T-helper 1 cell treated with Interleukin-12 subunit alpha and Interleukin-12 subunit beta and Interleukin-4 antibody, amounts not matched to agents 30 ng/mL and 1 ng/mL, for 36 hours (primary cell): ENCODE measurements around the gene ALG3. TPM values are rescaled to one million over a fixed set of nuclear protein-coding genes. Genes with fewer than 3 reads are reported as not detected.

ENCODE experiments used
- intact Hi-C: fragments of 100-400 bp; cut with micrococcal nuclease; formaldehyde crosslinking; loops from one replicate; pipeline ENCODE4 v1.15.1; 2024
- total RNA-seq: library from RNA; stranded (reverse); gene quantifications from 2 replicates; pipeline ENCODE4 v1.2.3, GENCODE V29; 2022

Gene ALG3
- total RNA-seq, 1 donor from 2014 or later, result 57.4 TPM

DNA sequence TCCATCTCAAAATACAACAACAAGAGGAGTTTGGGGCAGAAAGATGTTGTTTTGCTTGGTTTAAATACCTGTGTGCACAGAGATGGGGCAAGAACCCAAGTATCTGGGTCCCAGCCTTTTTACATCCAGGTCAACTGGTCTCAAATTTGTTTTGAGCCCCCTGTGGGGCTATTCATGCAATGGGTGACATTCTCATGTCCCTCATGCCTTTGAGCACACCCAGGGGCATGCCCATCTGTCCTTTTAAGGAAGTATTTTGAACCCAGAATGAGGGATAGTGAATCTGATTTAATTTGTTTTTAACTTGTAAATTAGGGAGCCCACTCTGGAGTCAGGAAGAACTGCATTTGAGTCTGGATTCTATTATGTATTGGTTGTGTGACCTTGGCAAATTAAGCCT, 47.9 kb downstream of the ALG3 start:
- intact Hi-C loops, result no loop called here

DNA sequence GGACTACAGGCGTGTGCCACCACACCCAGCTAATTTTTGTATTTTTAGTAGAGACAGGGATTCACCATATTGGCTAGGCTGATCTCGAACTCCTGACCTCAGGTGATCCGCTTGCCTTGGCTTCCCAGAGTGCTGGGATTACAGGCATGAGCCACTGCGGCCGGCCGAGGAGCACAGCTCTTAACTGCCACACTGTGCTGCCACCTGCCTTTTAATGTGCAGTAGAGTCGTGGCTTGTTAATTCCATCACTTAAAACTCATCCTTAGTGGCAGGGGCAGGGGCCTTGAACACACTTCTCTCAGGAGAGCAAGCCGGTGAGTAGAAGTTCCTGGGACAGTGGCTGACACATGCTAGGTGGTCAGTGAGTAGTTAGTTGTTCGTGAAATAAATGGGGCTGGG, 50.3 kb downstream of the ALG3 start:
- intact Hi-C loops, result no loop called here

DNA sequence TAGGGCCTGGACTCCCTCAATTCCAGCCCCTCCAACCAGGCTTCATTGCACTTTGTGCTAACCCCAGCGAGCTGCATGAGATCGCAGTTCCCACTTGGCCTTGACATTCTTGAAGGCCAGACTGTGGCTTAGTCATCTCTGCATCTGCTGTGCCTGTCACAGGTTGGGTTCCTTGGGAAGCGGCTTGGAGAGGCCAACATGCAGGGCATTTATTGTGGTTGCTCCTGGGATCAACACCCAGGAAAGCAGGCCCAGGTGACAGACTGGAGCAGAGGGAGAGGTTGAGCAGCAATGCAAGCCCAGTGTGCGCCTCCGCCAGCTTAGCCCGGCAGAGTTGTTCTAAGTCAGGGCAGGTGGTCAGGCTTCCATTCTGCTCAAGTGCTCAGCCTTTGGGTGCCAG, 52.2 kb downstream of the ALG3 start:
- intact Hi-C loops, result no loop called here

DNA sequence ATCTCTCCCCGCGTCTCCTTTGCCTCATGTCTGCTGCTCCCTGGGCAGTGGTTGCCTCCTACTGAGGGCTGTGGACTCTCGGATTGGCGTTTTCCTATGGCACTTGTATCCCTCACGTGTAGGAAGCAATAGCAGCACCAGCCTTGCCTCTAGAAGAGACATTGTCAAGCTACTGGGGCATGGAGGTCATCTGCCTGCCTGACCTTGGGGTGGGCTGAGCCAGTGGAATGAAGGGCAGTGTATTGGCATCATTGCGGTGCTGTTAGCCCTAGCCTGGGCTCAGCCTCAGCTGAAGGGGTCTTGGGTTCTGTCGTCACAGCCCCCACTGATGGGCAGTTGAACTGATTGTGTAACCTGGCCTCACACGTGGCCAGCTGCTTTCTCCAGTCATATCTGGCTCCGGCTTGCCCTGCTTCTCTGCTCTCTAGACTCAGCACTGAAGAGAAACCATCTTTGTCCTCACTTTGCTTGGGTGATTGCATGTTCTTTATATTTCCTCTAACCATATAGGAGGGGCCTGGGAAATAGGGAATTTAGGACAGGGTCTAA, 54.7 kb downstream of the ALG3 start:
- intact Hi-C loops, result no loop called here

DNA sequence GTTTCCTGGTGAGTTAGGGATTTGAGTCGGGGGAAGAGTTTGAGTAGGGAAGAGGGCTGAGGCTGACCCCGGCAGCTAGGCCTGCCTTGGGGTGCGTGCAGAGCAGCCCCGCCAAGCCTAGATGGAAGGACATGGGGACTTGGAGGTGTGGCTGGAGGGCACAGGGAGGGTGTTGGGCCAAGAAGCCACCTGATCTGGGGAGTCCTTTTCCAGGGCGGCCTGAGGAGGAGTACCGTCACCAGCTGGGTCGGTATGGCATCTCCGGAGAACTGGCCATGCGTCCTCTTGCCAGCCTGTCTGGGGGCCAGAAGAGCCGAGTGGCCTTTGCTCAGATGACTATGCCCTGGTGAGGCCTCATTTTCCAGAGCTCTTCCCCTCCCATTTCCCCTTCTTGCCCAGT, 55.9 kb downstream of the ALG3 start:
- intact Hi-C loops, result no loop called here

Other genes starting within 250 kb of the ALG3 start
- gene ABCC5, start 231.1 kb downstream of the ALG3 start, total RNA-seq, result 20.9 and 22.4 TPM in 2 replicates
- gene HTR3D, start 217.2 kb downstream of the ALG3 start, total RNA-seq, result not detected in 2 replicates
- gene HTR3C, start 195.9 kb downstream of the ALG3 start, total RNA-seq, result not detected in 2 replicates
- not detected in 2 replicates for gene HTR3E, start 151.9 kb downstream of the ALG3 start, total RNA-seq
- 57.4 and 58.0 TPM in 2 replicates for gene EIF2B5, start 113.6 kb downstream of the ALG3 start, total RNA-seq
- 41.8 and 47.1 TPM in 2 replicates for gene DVL3, start 93.6 kb downstream of the ALG3 start, total RNA-seq
- 210 and 221 TPM in 2 replicates for gene AP2M1, start 74.1 kb downstream of the ALG3 start, total RNA-seq
- gene ABCF3, start 62.8 kb downstream of the ALG3 start, total RNA-seq, result 70.7 and 73.4 TPM in 2 replicates
- gene VWA5B2, start 19.4 kb downstream of the ALG3 start, total RNA-seq, result not detected in 2 replicates
- 6.2 and 6.5 TPM in 2 replicates for gene EEF1AKMT4, start 710 bp upstream of the ALG3 start, total RNA-seq
- 0.15 and 0.20 TPM in 2 replicates for gene CAMK2N2, start 12.6 kb upstream of the ALG3 start, total RNA-seq
- gene ECE2, start 27.1 kb upstream of the ALG3 start, total RNA-seq, result not detected in 2 replicates
- gene PSMD2, start 50.3 kb upstream of the ALG3 start, total RNA-seq, result 223 and 235 TPM in 2 replicates
- gene EIF4G1, start 65.6 kb upstream of the ALG3 start, total RNA-seq, result 387 and 410 TPM in 2 replicates
- gene FAM131A, start 88.6 kb upstream of the ALG3 start, total RNA-seq, result 6.6 and 6.7 TPM in 2 replicates
- gene CLCN2, start 112.6 kb upstream of the ALG3 start, total RNA-seq, result 3.7 and 4.9 TPM in 2 replicates
- gene POLR2H, start 112.7 kb upstream of the ALG3 start, total RNA-seq, result 89.9 and 91.2 TPM in 2 replicates
- not detected in 2 replicates for gene THPO, start 129.2 kb upstream of the ALG3 start, total RNA-seq
- not detected in 2 replicates for gene CHRD, start 131.1 kb upstream of the ALG3 start, total RNA-seq